Parathyroid adenoma (tissue), 2 donors: ENCODE data around the gene ECT2.

Experiments used
- H2AFZ ChIP-seq: fragments of 300-600 bp; sonication (generic); one replicate; pipeline ENCODE4 v1.7.0; 2017; ENCODE audit warnings: antibody characterized with exemption, mild to moderate bottlenecking
- H3K27ac ChIP-seq: fragments of 300-600 bp; sonication (generic); one replicate; pipeline ENCODE4 v1.7.0; 2017
- H3K27me3 ChIP-seq: fragments of 300-600 bp; sonication (generic); one replicate; pipeline ENCODE4 v1.7.0; 2017; ENCODE audit warnings: low read length; ENCODE audit not compliant: control insufficient read depth, insufficient read depth
- H3K36me3 ChIP-seq: fragments of 300-600 bp; sonication (generic); one replicate; pipeline ENCODE4 v1.7.0; 2017; ENCODE audit warnings: low read length; ENCODE audit not compliant: control insufficient read depth, insufficient read depth
- H3K4me1 ChIP-seq: fragments of 300-600 bp; sonication (generic); one replicate; pipeline ENCODE4 v1.7.0; 2017; ENCODE audit warnings: control low read depth
- H3K4me2 ChIP-seq: fragments of 300-600 bp; sonication (generic); one replicate; pipeline ENCODE4 v1.7.0; 2017; ENCODE audit warnings: low read length
- H3K4me3 ChIP-seq: fragments of 300-600 bp; sonication (generic); one replicate; pipeline ENCODE4 v1.7.0; 2017; ENCODE audit warnings: low read depth, low read length
- H3K79me2 ChIP-seq: fragments of 300-600 bp; sonication (generic); one replicate; pipeline ENCODE4 v1.7.0; 2017; ENCODE audit warnings: control low read depth
- H3K9ac ChIP-seq: fragments of 300-600 bp; sonication (generic); one replicate; pipeline ENCODE4 v1.7.0; 2017; ENCODE audit warnings: mild to moderate bottlenecking
- H3K9me3 ChIP-seq: fragments of 300-600 bp; sonication (generic); one replicate; pipeline ENCODE4 v1.7.0; 2017; ENCODE audit warnings: low read length; ENCODE audit not compliant: control insufficient read depth
- CTCF ChIP-seq: fragments of 300-600 bp; sonication (generic); IDR thresholded peaks from one replicate; pipeline ENCODE4 v1.7.0; 2017; ENCODE audit warnings: antibody characterized with exemption, mild to moderate bottlenecking
- donor health status: primary hyperparathyroidism.

The ECT2 gene

GRCh38 chr3:172869784-172870518, 119.4 kb downstream of the ECT2 start:
- Histone ChIP-seq H3K4me1 (no peaks in the 10 kb centered on the region), H3K79me2 (no peaks in the 10 kb centered on the region), H2AFZ (no peak overlapping the region), H3K27me3 (no peaks in the 10 kb centered on the region), H3K9me3 (no peaks in the 10 kb centered on the region), H3K36me3 (no peaks in the 10 kb centered on the region), H3K9ac (no peak overlapping the region), H3K27ac (no peak overlapping the region), H3K4me2 (no peak overlapping the region), H3K4me3 (no peak overlapping the region)
- no peak for TF ChIP-seq CTCF
